IMR-90 (cell line): ENCODE data around the gene MAP3K5. TPM values are rescaled to one million over a fixed set of nuclear protein-coding genes. Genes with fewer than 3 reads are reported as not detected.

Experiments
- ATAC-seq: fragments of 200-7000 bp; cut with Tn5 transposase; 2 replicates; pipeline ENCODE4 v1.9.1; 2020; ENCODE audit warnings: low read depth, mild to moderate bottlenecking, moderate library complexity
- BruUV-seq: library from RNA; stranded (reverse); fragments of 400-500 nt; replicated peaks from 2 replicates; lab custom pipeline; 2021; lab: Mats Ljungman, UMichigan
- CTCF ChIA-PET: fragments of 300-600 bp; formaldehyde crosslinking; extraction: SDS; loops from one replicate; lab custom pipeline; 2021; ENCODE audit warnings: antibody characterized with exemption; lab: Yijun Ruan, JAX
- POLR2A ChIA-PET: fragments of 300-600 bp; sonication (Branson Sonifier 250); formaldehyde crosslinking; loops from one replicate; lab custom pipeline; 2022; ENCODE audit warnings: antibody characterized with exemption; ENCODE audit not compliant: unreplicated experiment; lab: Charles Lee
- DNase-seq: peaks from one replicate; pipeline ENCODE4 v3.0.0; 2013
- H2AFZ ChIP-seq: replicated peaks from 2 replicates; pipeline ENCODE3; 2013; ENCODE audit warnings: low read length, mild to moderate bottlenecking; ENCODE audit not compliant: poor library complexity
- H2AK5ac ChIP-seq: 2 replicates; pipeline ENCODE4 v1.6.1; 2013; ENCODE audit warnings: low read depth, low read length, inconsistent platforms
- H2AK9ac ChIP-seq: replicated peaks from 2 replicates; pipeline ENCODE3; 2013; ENCODE audit warnings: mild to moderate bottlenecking, low read depth, low read length, moderate library complexity; ENCODE audit not compliant: poor library complexity
- H2BK120ac ChIP-seq: 2 replicates; pipeline ENCODE4 v1.6.1; 2013; ENCODE audit warnings: low read depth, low read length, inconsistent platforms
- H2BK15ac ChIP-seq: 3 replicates; pipeline ENCODE4 v1.6.1; 2013; ENCODE audit warnings: low read depth, low read length, inconsistent platforms
- H2BK20ac ChIP-seq: 2 replicates; pipeline ENCODE4 v1.6.1; 2013; ENCODE audit warnings: low read depth, mild to moderate bottlenecking, inconsistent platforms, low read length, moderate library complexity
- H2BK5ac ChIP-seq: 2 replicates; pipeline ENCODE4 v1.6.1; 2013; ENCODE audit warnings: mild to moderate bottlenecking, low read depth, low read length, inconsistent platforms; ENCODE audit not compliant: poor library complexity, severe bottlenecking
- H3K14ac ChIP-seq: replicated peaks from 2 replicates; pipeline ENCODE4 v1.6.1; 2013; ENCODE audit warnings: low read depth, low read length, inconsistent platforms
- H3K18ac ChIP-seq: 2 replicates; pipeline ENCODE4 v1.6.1; 2013; ENCODE audit warnings: low read depth, low read length, control low read depth
- H3K23ac ChIP-seq: 2 replicates; pipeline ENCODE4 v1.6.1; 2013; ENCODE audit warnings: low read depth, low read length, inconsistent platforms
- H3K27ac ChIP-seq: 2 replicates; pipeline ENCODE4 v1.5.1; 2013; ENCODE audit warnings: mild to moderate bottlenecking, control low read depth, low read length; ENCODE audit not compliant: insufficient read depth
- H3K27me3 ChIP-seq: 2 replicates; pipeline ENCODE4 v1.6.1; 2013; ENCODE audit warnings: low read length; ENCODE audit not compliant: control insufficient read depth, insufficient read depth
- H3K36me3 ChIP-seq: 2 replicates; pipeline ENCODE4 v1.6.1; 2013; ENCODE audit warnings: low read length, mixed read lengths; ENCODE audit not compliant: control insufficient read depth, insufficient read depth
- H3K4ac ChIP-seq: 2 replicates; pipeline ENCODE4 v1.6.1; 2013; ENCODE audit warnings: low read depth, low read length, inconsistent platforms
- H3K4me1 ChIP-seq: 2 replicates; pipeline ENCODE4 v1.6.1; 2013; ENCODE audit warnings: low read length, mixed read lengths; ENCODE audit not compliant: control insufficient read depth, insufficient read depth
- H3K4me2 ChIP-seq: 2 replicates; pipeline ENCODE4 v1.6.1; 2013; ENCODE audit warnings: low read depth, mild to moderate bottlenecking, control low read depth, low read length, moderate library complexity
- H3K4me3 ChIP-seq: 2 replicates; pipeline ENCODE4 v1.5.1; 2013; ENCODE audit warnings: low read depth, mild to moderate bottlenecking, control low read depth, low read length, moderate library complexity; ENCODE audit not compliant: insufficient read depth
- H3K56ac ChIP-seq: 2 replicates; pipeline ENCODE4 v1.6.1; 2013; ENCODE audit warnings: low read length, inconsistent platforms; ENCODE audit not compliant: insufficient read depth; ENCODE audit errors: extremely low read depth
- H3K79me1 ChIP-seq, 2 experiments: 2 replicates each; pipeline ENCODE4 v1.6.1; 2013; ENCODE audit warnings: low read length in 2 of 2, inconsistent platforms in 1 of 2, low read depth in 1 of 2
- H3K9ac ChIP-seq: 2 replicates; pipeline ENCODE4 v1.6.1; 2013; ENCODE audit warnings: low read depth, low read length, control low read depth
- H3K9me1 ChIP-seq: 2 replicates; pipeline ENCODE4 v1.6.1; 2013; ENCODE audit warnings: low read length, inconsistent platforms; ENCODE audit not compliant: insufficient read depth
- H3K9me3 ChIP-seq: 2 replicates; pipeline ENCODE4 v1.6.1; 2013; ENCODE audit warnings: low read length; ENCODE audit not compliant: control insufficient read depth, insufficient read depth
- H4K20me1 ChIP-seq: 2 replicates; pipeline ENCODE4 v1.6.1; 2013; ENCODE audit warnings: low read length, inconsistent platforms; ENCODE audit not compliant: insufficient read depth
- H4K5ac ChIP-seq: 2 replicates; pipeline ENCODE4 v1.6.1; 2013; ENCODE audit warnings: mild to moderate bottlenecking, low read depth, low read length, control low read depth
- H4K8ac ChIP-seq, 2 experiments: 2 replicates each; pipeline ENCODE4 v1.6.1; 2013; ENCODE audit warnings: low read depth in 2 of 2, low read length in 2 of 2, control low read depth in 1 of 2, inconsistent platforms in 1 of 2
- H4K91ac ChIP-seq: 2 replicates; pipeline ENCODE4 v1.6.1; 2013; ENCODE audit warnings: low read depth, low read length, inconsistent platforms; ENCODE audit not compliant: insufficient read depth
- CEBPB ChIP-seq: IDR thresholded peaks from 2 replicates; pipeline ENCODE4 v1.6.1; 2012; ENCODE audit warnings: low read depth, low read length, improper control_type of control experiment
- MAFK ChIP-seq: IDR thresholded peaks from 2 replicates; pipeline ENCODE4 v1.6.1; 2012; ENCODE audit warnings: low read depth, low read length, improper control_type of control experiment
- MXI1 ChIP-seq: IDR thresholded peaks from 2 replicates; pipeline ENCODE4 v1.6.1; 2012; ENCODE audit warnings: low read depth, mild to moderate bottlenecking, low read length, moderate library complexity, borderline replicate concordance
- RAD21 ChIP-seq: IDR thresholded peaks from 2 replicates; pipeline ENCODE4 v1.6.1; 2012; ENCODE audit warnings: low read length, improper control_type of control experiment
- WGBS, 2 experiments: methylation state at CpG; one replicate each; pipeline versions ENCODE4 v1.1.5 to v1.1.7; 2013; ENCODE audit warnings: missing lambda C conversion rate in 2 of 2; ENCODE audit not compliant: insufficient read length in 1 of 2; ENCODE audit errors: extremely low coverage in 2 of 2; 5-methylcytosine and 5-hydroxymethylcytosine counted together
- dilution Hi-C: fragments of 300-500 bp; cut with HindIII; formaldehyde crosslinking; loops from one replicate; pipeline ENCODE4 v1.14.3; 2018; ENCODE audit warnings: low sequenced_read_pairs; ENCODE audit not compliant: unreplicated experiment
- in situ Hi-C: fragments of 300-500 bp; cut with MboI; formaldehyde crosslinking; loops from 3 replicates; pipeline ENCODE4 v1.14.3; 2019; ENCODE audit warnings: low sequenced_read_pairs, inconsistent platforms, mixed read lengths
- intact Hi-C: fragments of 100-400 bp; cut with micrococcal nuclease; formaldehyde crosslinking; loops from 2 replicates; pipeline ENCODE4 v1.10.0; 2022
- polyA plus RNA-seq, 3 experiments: library from polyadenylated mRNA; depleted of rRNA; stranded (reverse); fragments of >200 nt; gene quantifications; 2 replicates each; pipeline ENCODE4 v1.2.3, GENCODE V29; 2012; ENCODE audit warnings: low replicate concordance in 1 of 3
- total RNA-seq: library from RNA; depleted of rRNA; stranded (reverse); fragments of >200 nt; gene quantifications from 2 replicates; pipeline ENCODE4 v1.2.3, GENCODE V29; 2012

The MAP3K5 gene
- total and polyA plus RNA-seq, 2 of the 4 experiments (the other 2 are of a cell fraction), result 5.4 to 17.6 TPM

GRCh38 chr6:136640132-136640915 lies 152.0 kb downstream of the MAP3K5 start:
- CTCF ChIA-PET, result interaction anchor here (0.9 to 2.4 kb wide), 3 partner anchors 100 to 154 kb away, joined by 3 to 12 read pairs (median 3); partner anchors contain the start of gene MAP3K5
- Histone ChIP-seq H4K8ac (no peak overlapping the region), H4K20me1 (no peaks in the 10 kb centered on the region), H3K9ac (no peak overlapping the region), H3K9me1 (peaks cover 7% of the 10 kb centered on the region; the same call in 1 of the 2 replicates), H2BK20ac (no peak overlapping the region; the same call in 1 of the 2 replicates), H3K9me3 (no peaks in the 10 kb centered on the region), H3K56ac (no peak overlapping the region), H3K14ac (no peak overlapping the region), H2AFZ (no peak overlapping the region), H3K23ac (0 out of 2 replicates have a peak overlapping the region, but pooled peaks have one; percentile 2), H2BK5ac (peak overlapping the region; percentile 27), H2AK9ac (no peak overlapping the region), H3K36me3 (peaks cover 13% of the 10 kb centered on the region), H3K27ac (no peak overlapping the region), H3K4ac (no peak overlapping the region), H3K27me3 (no peaks in the 10 kb centered on the region), H3K4me3 (no peak overlapping the region), H4K91ac (no peak overlapping the region), H2AK5ac (no peak overlapping the region), H3K4me2 (no peak overlapping the region), H2BK15ac (no peak overlapping the region), H4K5ac (no peak overlapping the region), H3K79me1 (peaks cover 7 to 24% of the 10 kb centered on the region in 2 experiments; a peak in 3 of 4 replicates), H2BK120ac (no peak overlapping the region), H3K4me1 (peaks cover 7% of the 10 kb centered on the region), H3K18ac (no peak overlapping the region)
- POLR2A ChIA-PET, result interaction anchor here (1.0 kb wide), 1 partner anchor 152 kb away, joined by 6 read pairs; the partner anchor contains the start of gene MAP3K5
- ATAC-seq (peak; percentile 56), DNase-seq (peak; percentile 82)
- TF ChIP-seq CEBPB (peak; percentile 90), RAD21 (no peak), MXI1 (no peak), MAFK (peak; percentile 24; the same call in 1 of the 2 replicates)
- no CpG with 5 or more reads among the region's 5 CpGs for WGBS, 2 experiments
- dilution Hi-C loops, result no loop called here
- intact Hi-C loops, result no loop called here
- in situ Hi-C loops, result no loop called here
- BruUV-seq, result no TSS peak
